ENCODE results near the gene CD99.

DNA sequence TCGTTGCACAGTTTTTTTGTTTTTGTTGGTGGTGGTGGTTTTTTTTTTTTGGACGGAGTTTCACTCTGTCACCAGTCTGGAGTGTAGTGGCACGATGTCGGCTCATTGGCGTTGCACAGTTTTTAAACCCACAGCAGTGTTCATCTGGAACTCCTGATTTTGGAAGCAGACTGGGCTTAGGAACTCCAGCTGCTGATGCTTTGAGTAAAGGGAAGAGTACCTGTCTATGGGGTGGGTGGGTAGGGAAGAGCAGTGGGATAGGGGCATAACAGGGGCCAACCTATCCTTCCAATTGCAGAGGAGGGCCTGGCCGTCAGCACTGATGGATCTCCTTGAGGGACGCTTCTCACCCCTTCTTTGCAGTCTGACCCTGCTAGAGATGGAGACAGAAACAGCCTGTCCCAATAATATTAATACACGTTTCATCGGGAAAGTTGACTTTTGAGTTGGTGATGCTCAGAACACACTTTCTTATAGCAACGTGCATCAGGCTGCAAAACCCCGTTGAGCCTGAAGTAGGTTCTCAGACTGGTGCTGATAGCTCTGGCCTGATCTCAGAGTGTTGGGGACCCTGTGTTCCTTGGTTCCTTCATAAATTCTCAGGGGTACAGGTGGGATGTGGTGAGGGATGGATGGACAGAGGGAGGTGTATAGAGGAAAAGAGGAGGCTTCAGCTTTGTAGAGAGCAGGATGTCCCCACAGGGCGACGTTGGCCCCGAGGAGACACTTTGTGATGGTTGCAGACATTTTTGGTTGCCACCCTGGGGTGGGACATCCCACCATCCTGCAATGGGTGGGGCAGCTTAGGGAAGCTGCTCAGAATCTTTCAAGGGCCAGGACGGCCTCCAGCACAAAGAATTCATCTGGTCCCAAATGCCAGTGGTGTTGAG is 2.3 kb downstream of the CD99 start:
- TF ChIP-seq POLR2A (IDR thresholded peaks at IDR 0.05) (no peak), POLR2AphosphoS5 (IDR thresholded peaks at IDR 0.05; ENCODE audit: insufficient read depth in 1 of 2, low read depth in 1 of 2) (no peak)

Data from vagina (tissue), 2 donors.